Measurements from ENCODE around the gene INPP5J.
A peak's percentile ranks its signal among the peaks of the same experiment; 100 is the strongest.
"Not testable (repeated sequence)": the region's sequence is repeated elsewhere in the genome, so short reads cannot be mapped to it uniquely, and the experiment has no call there.

Gene INPP5J

DNA sequence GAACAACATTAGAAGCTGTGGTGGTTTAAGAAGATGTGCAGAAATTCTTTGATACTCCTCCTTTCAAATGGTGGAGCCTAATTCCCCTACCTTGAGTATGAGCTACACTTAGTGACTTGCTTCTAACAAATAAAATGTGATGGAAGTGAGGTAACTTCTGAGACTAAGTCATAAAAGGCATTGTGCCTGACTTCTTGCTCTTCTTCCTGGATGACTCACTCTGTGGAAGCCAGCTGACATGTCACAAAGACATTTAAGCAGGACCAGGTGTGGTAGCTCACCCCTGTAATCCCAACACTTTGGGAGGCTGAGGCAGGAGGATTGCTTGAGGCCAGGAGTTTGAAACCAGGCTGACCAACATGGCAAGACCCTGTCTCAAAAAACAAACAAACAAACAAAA lies 21.5 kb downstream of the INPP5J start:
- no peak for DNase-seq

DNA sequence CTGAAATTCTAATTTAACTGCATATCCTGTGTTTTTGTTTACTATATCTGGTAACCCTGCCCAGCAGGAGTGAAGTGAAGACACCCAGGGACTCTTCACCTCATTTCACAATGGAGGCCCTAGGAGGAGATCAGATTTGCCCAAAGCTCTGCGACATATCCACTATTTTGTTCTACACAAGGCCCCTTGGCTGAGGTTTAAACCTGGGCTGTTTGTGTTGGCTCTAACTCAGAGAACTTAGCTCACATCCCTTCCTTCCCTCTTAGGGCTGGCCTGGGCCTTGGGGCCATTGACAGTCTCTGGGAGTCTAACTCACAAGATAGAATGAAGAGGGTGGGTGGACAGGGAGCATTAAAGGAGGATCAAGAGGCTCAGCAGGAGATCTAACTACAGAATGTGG lies 25.7 kb downstream of the INPP5J start:
- DNase-seq: no peak

DNA sequence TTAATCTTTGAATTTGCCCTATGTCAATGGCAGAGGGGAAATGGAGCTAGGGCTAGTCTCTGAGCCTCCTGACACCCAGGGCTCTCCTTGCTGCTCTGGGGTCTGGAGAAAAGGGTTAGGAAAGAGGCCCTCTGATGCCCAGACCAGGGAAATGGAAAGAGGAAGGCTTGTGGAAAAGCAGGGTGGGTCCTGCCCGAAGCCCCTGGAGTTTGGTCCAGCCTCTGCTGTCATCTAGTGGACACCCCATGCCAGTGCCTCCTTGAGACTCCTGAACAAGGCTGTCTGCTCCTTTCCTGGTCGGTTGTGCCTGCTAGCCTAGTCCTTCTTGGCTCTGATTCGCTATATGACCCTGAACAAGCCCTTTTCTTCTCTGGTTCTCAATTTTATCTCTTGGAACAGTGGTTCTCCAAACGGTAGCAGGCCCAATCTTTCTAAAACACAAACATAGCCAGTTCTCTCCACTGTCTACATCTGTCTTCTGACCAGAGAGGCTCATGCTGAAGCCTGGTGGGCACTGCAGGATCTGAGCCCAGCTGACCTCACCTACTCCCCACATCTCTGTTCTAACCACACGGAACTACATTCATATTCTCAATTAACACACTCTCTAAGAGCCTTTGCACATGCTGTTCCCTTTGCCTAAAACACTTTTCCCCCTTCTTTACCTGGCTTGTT lies 26.3 kb downstream of the INPP5J start:
- peak in 46 of 56 donors; percentile 10 to 76 (median 41) for DNase-seq

DNA sequence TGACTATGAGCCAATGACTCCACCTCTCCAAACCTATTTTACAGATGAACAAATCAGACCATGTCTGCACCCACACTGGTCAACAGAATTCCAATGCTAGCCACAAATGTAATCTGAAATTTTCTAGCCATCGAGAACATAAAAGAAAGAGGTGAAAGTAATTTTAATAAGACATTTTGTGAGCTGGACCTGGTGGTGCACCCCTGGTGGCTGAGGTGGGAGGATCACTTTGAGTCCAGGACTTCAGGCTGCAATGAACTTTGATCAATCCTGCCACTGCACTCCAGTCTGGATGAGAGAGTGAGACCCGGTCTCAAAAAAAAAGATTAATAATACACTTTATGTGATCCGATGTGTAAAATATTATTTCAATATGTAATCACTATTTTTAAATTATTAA lies 27.8 kb downstream of the INPP5J start:
- DNase-seq: no peak

DNA sequence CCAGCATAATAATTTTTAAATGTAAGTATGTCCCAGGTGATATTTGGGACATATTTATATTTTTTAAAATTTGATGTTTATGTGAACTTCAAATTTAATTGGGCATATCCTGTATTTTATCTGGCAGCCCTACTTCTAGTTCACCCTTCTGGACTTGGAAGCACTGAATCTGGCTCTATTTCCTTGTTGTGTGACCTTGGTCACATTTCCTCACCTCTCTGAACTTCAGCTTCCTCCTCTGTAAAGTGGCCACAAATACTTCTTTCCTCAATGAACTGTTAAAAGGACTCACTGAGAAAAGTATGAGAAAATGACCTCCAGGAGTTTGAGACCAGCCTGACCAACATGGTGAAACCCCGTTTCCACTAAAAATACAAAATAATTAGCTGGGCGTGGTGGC lies 29.1 kb downstream of the INPP5J start:
- DNase-seq: no peak

DNA sequence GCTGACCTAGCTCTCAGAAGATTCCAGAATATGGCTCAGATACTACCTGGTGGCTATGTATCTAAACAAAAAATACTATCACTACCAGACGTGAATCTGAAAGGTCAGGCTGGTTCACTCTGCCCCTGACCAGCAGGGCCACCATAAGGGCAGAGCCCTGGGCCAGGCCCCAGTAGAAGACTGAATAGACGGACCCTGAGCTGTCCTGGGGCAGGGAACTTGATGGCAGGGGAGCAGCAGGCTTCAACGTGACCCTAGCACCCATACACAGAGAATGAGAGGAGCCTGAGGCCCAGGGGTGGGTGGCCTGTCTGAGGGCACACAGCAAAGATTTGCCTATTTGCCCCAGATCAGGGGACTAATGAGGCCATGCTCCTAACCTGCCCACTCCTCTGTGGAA lies 30.6 kb downstream of the INPP5J start:
- DNase-seq: no peak

DNA sequence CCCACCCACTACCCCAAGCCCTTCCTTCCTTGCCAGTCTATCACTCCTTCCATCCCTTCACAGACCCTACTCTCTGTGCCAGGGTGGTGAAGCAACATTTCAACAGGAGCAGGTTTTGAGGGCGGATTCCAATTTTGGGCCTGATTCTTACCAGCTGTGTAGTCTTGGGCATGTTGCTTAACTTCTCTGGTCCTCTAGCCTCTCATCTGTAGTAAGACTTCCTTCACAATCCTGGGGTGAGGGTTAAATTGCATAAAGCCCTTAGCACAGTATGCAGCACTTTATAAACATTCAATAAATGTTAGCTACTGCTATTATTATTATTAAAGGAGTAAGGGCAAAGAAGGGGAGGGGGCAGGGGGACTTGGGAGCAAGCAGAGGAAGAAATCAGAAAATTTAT lies 32.2 kb downstream of the INPP5J start:
- DNase-seq: no peak

DNA sequence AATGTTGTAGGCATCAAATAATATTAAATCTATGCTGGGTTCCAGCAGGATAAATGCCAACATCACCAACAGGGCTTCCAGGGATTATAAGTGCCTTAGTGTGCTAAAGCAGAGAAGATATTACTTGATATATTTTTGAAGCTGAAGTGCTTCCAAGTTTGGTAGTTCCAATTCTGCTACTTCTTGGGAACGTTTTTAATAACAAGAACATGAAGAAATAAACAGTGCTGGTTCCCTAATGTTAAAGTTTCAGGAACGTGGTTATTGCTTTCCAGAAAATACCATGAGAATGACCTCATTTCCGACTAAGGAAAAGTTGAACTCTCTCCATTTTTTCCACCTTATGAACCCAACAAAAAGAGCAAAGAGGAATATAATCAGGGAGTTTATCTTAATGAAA lies 32.7 kb downstream of the INPP5J start:
- DNase-seq: no peak

DNA sequence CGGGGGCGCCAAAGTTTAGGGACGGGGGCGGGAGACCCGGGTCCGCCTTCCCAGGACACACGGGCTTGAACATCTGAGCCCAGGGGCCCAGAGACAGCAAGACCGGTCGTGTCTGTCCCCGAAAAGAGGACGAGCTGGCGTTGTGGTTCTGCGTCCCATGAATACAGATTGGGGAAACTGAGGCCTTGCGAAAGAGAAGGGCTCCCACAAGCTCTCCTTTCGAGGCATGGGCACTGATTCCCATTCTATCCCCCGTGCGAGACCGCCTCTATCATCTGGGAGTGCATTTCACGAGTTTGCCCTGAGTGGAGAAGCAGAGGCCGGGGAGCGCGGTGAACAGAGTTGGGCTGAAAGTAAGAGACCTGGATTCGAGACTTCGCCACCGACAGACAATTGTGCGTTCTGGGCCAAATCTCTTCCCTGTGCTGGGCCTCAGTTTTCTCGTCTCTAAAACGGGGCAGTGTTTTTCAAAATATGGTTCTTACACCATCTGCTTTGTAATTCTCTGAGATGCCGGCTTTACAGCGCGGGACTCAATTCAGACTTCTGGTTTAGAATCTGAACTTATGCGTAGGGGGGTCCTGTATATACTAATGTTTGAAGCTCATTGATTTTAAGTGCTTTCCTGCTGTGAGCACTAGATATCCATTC lies 37.7 kb downstream of the INPP5J start:
- peak in 7 of 56 donors; percentile 21 to 54 (median 47) for DNase-seq

DNA sequence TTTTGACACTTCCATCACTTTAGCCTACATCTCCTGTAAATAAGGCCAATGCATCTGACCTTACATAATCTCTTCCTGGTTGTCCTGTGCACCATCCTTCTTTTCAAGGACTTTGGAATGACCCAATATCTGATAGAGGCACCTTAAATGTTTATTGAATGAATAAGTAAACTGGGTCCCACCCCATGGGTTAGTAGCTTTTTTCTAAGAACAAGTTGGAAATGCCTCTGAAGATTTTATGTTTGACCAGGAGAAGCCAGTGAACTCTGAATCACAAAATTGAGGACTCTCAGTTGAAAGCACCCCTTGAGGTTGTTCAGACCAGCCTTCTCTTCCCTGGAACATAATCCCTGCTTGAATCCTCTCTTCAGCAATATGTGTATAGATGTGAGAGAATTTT lies 38.6 kb downstream of the INPP5J start:
- no peak for DNase-seq

DNA sequence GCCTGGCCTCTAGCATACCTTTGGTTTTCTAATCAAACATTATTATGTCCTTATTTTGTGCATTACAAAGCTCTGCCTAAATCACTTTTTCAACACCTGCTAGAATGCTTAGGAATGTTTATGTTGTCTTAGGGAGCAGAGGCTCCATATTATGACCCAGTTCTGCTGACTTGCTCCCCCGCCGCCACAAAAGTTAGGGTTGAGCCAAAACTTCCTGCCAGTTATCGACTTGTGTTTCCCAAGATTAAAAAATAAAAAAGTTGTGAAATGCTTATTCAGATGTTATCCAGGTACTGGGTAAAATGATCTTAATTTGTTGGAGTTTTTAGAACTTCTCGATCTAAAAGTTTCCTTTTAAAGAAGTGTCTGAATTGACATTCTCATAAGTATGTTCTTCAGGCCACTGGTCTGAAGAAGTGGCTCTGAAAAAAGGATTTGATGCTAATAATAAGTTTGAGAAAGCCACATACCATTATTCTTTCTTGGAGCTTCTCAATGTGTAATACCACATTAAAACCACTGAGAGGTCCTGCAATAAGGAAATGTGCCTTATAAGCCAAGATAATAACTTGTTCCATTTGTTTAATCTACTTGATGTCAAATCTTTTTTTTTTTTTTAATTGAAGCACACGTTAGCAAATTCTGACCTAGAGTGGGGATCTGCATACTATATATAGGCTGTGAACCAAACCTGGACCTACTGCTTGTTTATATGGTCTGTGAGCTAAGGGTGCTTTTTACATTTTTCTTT lies 39.4 kb downstream of the INPP5J start:
- DNase-seq: no peak

DNA sequence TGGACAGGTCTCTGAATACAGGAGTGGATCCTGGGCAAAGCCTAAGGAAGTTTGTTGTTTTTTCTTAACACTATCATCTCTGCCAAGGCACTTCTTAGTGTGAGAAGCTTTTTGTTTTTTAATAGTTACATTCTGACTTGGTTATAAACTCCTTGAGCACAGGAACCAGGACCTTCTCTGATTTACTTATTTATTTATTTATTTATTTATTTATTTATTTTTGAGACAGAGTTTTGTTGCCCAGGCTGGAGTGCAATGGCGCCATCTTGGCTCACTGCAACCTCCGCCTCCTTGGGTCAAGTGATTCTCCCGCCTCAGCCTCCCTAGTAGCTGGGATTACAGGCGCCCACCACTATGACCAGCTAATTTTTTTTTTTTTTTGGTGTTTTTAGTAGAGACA lies 48.2 kb downstream of the INPP5J start:
- DNase-seq: no peak

DNA sequence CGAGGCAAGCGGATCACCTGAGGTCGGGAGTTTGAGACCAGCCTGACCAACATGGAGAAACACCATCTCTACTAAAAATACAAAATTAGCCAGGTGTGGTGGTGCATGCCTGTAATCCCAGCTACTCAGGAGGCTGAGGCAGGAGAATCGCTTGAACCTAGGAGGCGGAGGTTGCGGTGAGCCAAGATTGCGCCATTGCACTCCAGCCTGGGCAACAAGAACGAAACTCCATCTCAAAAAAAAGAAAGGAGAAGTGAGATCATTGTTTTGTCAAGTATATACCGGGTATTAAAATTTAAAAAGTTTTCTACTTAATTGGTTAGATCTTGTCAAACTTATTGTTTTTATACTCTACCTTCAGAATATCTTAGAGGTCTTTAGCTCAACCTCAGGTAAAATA lies 49.0 kb downstream of the INPP5J start:
- not testable (repeated sequence) for DNase-seq

DNA sequence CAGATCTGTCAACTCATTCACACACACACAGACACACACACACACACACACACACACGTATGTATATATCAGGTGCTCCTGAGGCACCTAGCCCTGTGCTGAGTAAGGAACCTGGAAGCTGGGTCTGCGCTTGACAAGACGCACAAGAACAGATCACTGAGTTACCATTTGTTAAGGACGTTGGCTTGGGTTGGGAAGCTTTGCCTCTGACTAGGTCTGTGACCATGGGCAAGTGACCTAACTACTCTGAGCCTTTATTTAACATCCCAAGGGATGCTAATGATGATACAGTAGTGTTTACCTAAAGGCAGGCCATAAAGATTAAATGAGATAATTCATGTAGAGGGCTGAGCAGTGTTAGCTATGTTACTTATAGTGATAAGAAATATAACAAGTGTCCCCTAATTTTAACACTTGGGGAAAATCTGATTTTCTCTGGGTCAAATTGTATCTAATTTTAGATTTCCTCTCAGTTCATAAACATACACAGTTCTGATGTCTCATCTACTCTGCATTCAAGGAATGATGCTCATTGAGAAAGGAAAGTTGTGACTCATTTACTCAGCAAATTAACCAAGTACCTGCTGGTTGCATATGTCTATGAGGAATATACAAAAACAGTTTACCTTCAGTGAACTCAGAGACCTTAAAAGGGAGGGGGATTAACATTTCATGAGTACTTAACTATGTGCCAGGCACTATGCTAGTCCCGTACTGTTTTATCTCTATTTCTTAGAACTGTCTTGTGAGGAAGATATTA lies 50.8 kb downstream of the INPP5J start:
- no peak for DNase-seq

DNA sequence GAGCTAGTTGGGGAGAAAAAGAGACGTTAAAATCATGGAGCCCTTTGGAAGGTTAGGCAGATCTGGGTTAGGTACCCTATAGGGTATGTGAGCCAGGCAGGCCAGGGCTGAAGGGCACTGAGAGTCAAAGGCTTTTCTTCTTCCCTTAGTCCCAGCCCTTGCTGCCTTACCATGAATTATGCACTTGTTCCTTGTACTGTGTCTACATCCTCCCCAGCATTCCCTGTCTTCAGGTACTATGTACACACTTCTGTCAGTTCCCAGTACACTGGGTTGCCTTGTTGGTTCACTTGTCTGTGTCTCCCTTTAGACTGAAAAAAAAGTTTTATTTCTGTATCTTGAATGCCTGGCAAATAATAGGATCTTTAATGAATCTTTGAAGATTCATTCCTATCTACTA lies 54.2 kb downstream of the INPP5J start:
- DNase-seq: no peak

DNA sequence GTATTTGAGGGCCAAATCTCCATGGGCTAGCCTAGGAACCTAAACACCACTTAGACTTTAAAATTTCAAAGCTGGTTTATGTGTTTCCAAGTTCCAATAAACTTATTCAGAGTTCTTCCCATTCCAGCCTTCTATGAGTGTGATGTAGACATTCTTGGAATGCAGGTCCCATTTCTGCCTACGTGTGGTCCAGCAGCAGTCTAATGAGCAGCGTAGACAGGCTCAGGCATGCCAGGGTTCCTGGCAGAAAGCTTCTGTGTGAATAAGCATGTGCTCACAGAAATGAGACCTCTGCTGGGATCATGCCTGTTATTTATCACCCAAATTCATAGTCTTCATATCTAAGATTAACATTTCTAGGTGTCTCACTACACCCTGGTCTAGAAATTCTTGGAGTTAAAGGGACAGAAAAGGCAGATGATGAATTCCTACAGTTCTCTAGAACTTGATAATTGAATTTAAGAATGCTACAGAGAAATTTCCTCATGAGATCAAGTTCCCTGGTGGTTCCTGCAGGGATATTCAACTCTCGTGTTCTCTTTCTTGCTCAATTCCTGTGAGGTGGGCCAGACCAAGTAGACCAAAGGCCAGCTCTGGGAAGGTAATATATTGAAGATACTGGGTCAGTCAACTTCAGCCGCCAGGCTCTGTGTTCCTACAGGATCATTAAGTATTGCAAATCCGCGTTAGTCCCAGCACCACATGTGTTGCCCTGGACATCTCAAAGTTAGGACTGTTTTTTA lies 54.8 kb downstream of the INPP5J start:
- no peak for DNase-seq

DNA sequence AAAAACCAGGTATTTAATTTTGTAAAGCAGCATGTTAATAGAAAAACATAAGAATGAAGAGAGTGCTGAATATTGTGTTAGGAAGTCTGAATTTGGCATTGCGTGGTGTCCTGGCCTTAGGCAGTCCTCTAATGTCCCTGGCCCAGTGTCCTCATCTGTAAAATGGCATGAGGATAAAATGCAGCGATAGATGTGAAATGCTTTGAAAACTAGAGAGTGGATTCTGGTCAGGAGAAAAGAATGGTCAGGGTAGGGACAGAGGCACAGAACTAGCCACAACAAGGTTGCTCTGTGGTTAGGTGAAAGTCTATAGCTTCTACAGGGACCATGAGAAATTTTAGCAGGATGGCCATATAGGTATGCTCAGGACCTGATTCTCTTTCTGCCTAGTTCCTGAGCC lies 56.1 kb downstream of the INPP5J start:
- no peak for DNase-seq

DNA sequence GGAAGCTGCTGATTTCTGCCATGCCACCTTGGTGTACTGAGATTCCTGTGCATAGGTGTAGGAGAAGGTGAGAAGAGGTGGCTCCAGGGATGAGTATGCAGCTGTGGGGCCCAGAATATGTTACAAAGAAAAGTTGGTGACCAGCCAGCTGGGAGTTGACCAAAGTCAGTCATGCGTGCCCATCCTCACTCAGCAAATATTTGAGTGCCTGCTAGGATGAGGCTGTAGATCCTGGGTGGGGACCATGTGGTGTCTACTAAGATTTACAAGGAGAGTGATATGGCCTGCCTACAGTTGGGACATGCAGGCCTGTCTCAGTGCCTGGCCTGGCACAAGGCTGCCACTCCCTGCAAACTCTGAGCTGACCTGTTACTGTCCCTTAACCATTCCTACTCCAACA lies 56.6 kb downstream of the INPP5J start:
- no peak for DNase-seq

DNA sequence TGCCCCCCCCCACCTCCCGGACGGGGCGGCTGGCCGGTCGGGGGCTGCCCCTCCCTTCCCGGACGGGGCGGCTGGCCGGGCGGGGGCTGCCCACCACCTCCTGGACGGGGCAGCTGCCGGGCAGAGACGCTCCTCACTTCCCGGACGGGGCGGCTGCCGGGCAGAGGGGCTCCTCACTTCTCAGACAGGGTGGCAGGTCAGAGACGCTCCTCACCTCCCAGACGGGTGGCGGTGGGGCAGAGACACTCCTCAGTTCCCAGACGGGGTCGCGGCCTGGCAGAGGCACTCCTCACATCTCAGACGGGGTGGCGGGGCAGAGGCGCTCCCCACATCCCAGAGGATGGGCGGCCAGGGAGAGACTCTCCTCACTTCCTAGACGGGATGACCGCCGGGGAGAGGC lies 61.2 kb downstream of the INPP5J start:
- DNase-seq: no peak
